ENCODE data around the gene OR2A5.

GRCh38 chr7:144037414-144038035 lies 11.2 kb upstream of the OR2A5 start:
- TF ChIP-seq CTCF (conservative IDR thresholded peaks at IDR 0.05; ENCODE audit: low read depth, low read length) (no peak), MAZ (IDR thresholded peaks at IDR 0.05; ENCODE audit: borderline replicate concordance, low read depth, low read length) (no peak), CEBPB (IDR thresholded peaks at IDR 0.05; ENCODE audit: low read depth, low read length) (no peak), RFX5 (IDR thresholded peaks at IDR 0.05; ENCODE audit: low read depth, low read length) (no peak), POLR2A (IDR thresholded peaks at IDR 0.05; ENCODE audit: low read depth, low read length) (no peak), SMC3 (IDR thresholded peaks at IDR 0.05; ENCODE audit: low read depth, low read length) (no peak), MXI1 (IDR thresholded peaks at IDR 0.05; ENCODE audit: borderline replicate concordance, low read depth, low read length) (no peak), RAD21 (IDR thresholded peaks at IDR 0.05; ENCODE audit: low read length) (no peak), FOS (IDR thresholded peaks at IDR 0.05; ENCODE audit: low read depth, low read length) (no peak)

All from IMR-90 (cell line).